HepG2 (cell line): ENCODE data around the gene CLDN19.

ENCODE experiments used
- ELK4 ChIP-seq: sonication (generic); formaldehyde crosslinking; IDR thresholded peaks from 2 replicates; pipeline ENCODE4 v1.9.0; 2021; ENCODE audit warnings: missing genetic modification reagents, borderline replicate concordance
- FOXK2 ChIP-seq: fragments of 450-650 bp; IDR thresholded peaks from 2 replicates; pipeline ENCODE4 v1.6.1; 2016
- JUND ChIP-seq: sonication (generic); formaldehyde crosslinking; IDR thresholded peaks from 2 replicates; pipeline ENCODE4 v1.8.0; 2022; ENCODE audit warnings: mild to moderate bottlenecking, missing genetic modification reagents
- ONECUT2 ChIP-seq: sonication (generic); formaldehyde crosslinking; IDR thresholded peaks from 2 replicates; pipeline ENCODE4 v1.4.0; 2020; ENCODE audit warnings: missing genetic modification reagents
- POLR2A ChIP-seq, 2 experiments: IDR thresholded peaks; 2 replicates each; pipeline ENCODE4 v1.6.1; 2011; ENCODE audit warnings: low read depth in 2 of 2, low read length in 2 of 2, mild to moderate bottlenecking in 1 of 2, moderate library complexity in 1 of 2; ENCODE audit not compliant: insufficient read depth in 1 of 2
- ZBTB21 ChIP-seq: sonication (generic); formaldehyde crosslinking; IDR thresholded peaks from 2 replicates; pipeline ENCODE4 v1.4.0; 2020; ENCODE audit warnings: missing genetic modification reagents
- ZKSCAN8 ChIP-seq: IDR thresholded peaks from 2 replicates; pipeline ENCODE4 v1.6.1; 2016; ENCODE audit warnings: borderline replicate concordance, missing genetic modification reagents, missing compliant biosample characterization
- ZNF142 ChIP-seq: sonication (generic); formaldehyde crosslinking; IDR thresholded peaks from 2 replicates; pipeline ENCODE4 v1.4.0; 2020; ENCODE audit warnings: missing genetic modification reagents
- ZNF207 ChIP-seq: fragments of 450-650 bp; IDR thresholded peaks from 2 replicates; pipeline ENCODE4 v1.6.1; 2016; ENCODE audit warnings: antibody characterized with exemption, borderline replicate concordance

GRCh38 chr1:42761567-42761966, 21.5 kb upstream of the CLDN19 start:
- no peak for TF ChIP-seq ONECUT2
- TF ChIP-seq ELK4 (CRISPR knock-in tag) = no peak
- no peak for TF ChIP-seq ZNF142
- no peak for TF ChIP-seq JUND
- no peak for TF ChIP-seq ZBTB21 (CRISPR knock-in tag)
- TF ChIP-seq ZNF207 = no peak
- no peak for TF ChIP-seq FOXK2
- no peak for TF ChIP-seq ZKSCAN8 (CRISPR knock-in tag)
- no peak for TF ChIP-seq POLR2A (IDR thresholded peaks at IDR 0.05; ENCODE audit: insufficient read depth in 1 of 2, low read depth in 2 of 2, low read length in 2 of 2)
